WTC11 (cell line): ENCODE results near the gene SMKR1.

Experiments used
- CTCF ChIP-seq: fragments of 200-600 bp; IDR thresholded peaks from 2 replicates; pipeline ENCODE4 v1.8.0; 2022; ENCODE audit warnings: antibody characterized with exemption
- NR1H2 ChIP-seq: sonication (generic); formaldehyde crosslinking; IDR thresholded peaks from 2 replicates; pipeline ENCODE4 v1.9.0; 2021; ENCODE audit warnings: mild to moderate bottlenecking, moderate library complexity, missing genetic modification reagents

DNA sequence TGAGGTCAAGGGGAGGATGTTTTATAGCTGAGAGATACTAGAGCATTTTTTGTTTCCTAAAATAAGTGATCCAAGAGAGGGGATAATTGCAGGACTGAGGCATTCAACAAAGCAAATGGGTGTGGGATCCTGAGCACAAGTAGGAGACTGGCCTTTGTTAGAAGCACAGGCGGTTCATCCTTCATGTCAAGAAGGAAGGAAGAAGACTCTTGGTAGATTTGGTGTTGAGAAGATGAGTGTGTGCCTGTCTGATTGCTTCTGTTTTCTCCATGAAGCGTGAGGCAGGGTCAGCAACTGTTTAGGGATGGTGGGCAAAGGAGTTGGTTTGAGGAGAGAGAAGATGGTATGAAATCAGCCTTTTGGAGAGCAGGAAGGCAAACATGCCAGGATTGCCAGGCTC lies 40.5 kb upstream of the SMKR1 start:
- TF ChIP-seq CTCF, result no peak
- no peak for TF ChIP-seq NR1H2 (CRISPR knock-in tag)
